HG03039 (cell line): ENCODE data around the gene CLDN20.

ENCODE experiments used
- ATAC-seq: cut with Tn5 transposase; IDR thresholded peaks from one replicate; pipeline ENCODE4 v1.9.1; 2021; ENCODE audit warnings: mild to moderate bottlenecking, moderate library complexity; ENCODE audit not compliant: unreplicated experiment

CLDN20 gene

DNA sequence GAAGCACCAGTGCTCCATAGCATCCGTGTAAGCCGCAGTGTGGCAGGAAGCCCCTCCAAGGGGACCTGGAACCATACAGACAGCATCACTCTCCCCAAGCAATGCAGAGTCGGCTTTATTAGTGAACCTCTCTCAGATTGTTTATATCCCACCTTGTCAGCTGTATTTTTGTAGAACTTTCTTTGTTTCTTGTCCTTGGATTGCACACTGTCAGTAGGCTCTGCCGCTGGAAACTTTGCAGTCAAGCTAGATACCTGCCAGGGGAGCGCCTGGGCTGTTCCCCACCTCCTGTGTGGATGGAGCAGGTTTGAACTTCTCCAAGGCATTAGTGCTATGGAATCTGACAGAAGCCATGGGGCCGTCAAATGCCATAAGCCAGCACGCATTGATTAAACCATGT is 18.6 kb upstream of the CLDN20 start:
- ATAC-seq: no peak

DNA sequence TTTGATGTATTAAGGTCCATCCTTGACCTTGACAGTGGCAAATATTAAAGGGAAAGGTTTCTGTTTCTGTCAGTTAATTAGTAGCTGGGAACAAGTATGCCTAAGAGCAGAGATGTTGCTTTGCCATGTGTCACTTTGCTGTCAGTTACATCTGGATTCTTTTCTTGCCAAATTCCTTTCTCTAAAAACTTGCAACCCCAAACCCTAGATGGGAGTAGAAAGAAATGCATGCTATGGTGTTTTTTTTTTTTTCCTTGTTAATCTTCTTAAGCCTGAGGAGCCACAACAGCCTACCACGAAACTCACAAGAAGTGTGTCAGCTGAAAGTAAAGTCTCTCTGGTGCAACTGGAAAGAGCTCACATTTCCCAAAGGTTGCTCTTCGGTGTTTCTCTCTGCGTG is 18.0 kb upstream of the CLDN20 start:
- ATAC-seq: no peak

DNA sequence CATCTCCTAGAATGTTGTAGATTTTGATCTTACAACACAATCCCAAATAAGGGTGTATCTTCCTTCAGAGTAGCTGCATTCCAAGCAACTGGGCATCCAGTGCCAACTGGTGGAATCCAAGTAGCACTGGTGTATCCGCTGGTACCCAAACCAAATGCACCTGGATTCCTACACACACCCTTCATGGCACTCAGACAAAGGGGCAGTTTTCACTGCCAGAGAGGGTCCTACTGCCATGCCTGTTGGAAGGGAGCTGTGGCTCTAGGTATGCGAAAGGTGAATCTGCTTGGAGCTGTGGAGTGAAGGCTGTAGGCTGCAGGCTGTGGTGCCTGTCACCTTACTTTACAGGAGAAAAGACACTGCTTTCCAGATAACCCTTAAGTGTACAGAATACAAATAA is 17.0 kb upstream of the CLDN20 start:
- ATAC-seq: no peak

DNA sequence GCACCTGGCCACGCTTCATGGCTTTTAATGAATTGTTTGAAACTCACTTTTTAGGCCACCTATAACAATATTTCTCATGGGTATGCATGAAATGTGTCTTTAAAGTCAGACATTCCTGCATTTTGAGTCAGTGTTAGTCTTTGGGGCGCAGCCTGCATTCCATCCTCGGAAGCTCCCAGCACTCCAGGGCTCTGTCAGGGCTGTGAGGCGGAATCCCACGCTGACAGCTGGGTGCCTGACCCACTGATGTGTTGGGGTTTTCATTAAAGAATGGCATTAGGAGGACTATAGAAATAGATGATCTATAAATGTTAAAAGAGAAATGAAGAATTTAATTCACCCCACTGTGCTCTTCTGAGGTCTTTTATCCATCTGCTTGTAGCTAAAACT is 16.2 kb upstream of the CLDN20 start:
- ATAC-seq: no peak

DNA sequence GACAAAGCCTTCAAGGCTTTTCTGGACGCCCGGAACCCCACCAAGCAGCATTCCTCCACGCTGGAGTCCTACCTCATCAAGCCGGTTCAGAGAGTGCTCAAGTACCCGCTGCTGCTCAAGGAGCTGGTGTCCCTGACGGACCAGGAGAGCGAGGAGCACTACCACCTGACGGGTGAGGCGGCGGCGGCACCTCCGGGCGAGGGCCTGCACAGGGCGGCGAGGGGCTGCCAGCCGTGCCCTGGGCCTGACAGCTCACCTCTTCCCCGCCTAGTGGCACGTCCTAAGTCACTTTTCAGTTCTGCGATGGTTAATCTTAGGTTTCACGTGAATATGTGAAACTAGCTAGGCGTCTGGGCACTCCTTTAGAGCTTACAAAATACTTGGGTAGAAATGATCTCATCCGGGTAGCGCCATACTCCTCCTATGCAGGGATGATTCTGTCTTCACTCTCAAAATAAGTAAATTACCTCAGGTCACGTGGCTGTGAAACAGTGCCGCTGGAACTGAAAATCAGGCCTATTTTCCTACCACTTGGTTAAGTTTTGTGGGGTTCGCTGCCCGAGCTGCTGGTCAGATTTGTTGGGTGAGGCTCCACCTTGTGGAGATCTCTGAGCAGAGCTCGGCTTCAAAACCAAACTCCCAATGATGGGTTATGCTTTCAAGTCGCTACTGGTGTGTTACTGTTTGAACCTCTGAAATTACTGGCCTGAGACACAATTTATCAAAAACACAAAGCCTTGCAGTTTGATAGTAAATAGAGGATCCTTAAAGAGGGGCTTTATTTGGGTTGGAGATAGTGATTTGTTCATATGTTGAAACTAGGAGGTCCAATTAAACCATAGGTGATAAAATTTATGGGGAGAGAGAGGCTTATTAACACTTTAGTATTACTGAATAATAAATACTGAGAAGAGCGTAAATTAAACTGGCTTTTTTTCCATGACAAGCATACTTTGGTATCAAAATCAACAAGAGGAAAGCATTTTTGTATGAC is 15.5 kb upstream of the CLDN20 start:
- ATAC-seq: peak; percentile 55

- no peak for ATAC-seq
Observed at GRCh38 chr6:155250701-155251381, 13.0 kb upstream of the CLDN20 start.

DNA sequence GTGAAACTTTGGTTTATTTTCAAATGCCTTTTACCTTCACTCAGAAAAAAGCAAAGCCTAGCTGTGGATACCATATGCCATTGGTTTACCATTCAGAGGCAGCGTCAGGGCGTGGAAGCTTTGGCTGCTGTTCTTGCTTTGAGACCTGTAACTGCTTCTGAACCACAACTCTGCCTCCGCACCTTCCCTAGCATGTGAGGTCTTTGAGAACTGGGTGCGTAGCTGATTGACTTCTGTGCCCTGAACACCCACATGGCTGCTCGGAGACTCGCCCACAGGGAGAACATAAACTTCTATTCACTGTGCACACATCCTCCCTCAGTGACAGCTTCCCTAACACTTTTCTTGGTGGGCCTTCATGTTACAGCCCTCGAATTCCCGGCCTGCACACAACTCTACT is 11.2 kb upstream of the CLDN20 start:
- no peak for ATAC-seq

- no peak for ATAC-seq
Observed at GRCh38 chr6:155253337-155253736, 10.5 kb upstream of the CLDN20 start.

- no peak for ATAC-seq
Observed at GRCh38 chr6:155254139-155254538, 9.7 kb upstream of the CLDN20 start.

GRCh38 chr6:155256122-155256795 is 7.6 kb upstream of the CLDN20 start:
- no peak for ATAC-seq

GRCh38 chr6:155257796-155258195 is 6.0 kb upstream of the CLDN20 start:
- no peak for ATAC-seq

GRCh38 chr6:155259204-155259603 is 4.6 kb upstream of the CLDN20 start:
- ATAC-seq: no peak

DNA sequence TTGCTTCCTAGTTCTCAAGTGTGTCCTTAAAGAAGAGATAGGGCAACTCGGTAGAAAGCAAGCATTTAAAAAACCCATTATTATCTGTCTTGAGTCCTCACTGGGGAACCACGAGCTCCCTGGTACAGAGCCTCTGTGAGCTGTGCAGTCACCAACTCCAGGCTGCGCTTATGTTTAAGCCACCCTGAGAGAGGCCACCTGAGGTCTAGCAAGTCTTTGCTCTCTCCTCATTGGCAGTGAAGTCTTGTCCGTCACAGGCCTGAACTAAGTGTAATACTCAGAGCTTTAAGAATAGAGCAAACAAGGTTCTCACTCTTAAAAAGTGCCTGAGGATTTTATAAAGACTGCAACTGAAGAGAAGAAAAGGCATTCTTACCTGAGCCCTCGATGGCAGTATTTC is 3.9 kb upstream of the CLDN20 start:
- no peak for ATAC-seq

- no peak for ATAC-seq
Observed at GRCh38 chr6:155260686-155261085, 3.1 kb upstream of the CLDN20 start.

GRCh38 chr6:155261111-155261900 is 2.5 kb upstream of the CLDN20 start:
- ATAC-seq: no peak

DNA sequence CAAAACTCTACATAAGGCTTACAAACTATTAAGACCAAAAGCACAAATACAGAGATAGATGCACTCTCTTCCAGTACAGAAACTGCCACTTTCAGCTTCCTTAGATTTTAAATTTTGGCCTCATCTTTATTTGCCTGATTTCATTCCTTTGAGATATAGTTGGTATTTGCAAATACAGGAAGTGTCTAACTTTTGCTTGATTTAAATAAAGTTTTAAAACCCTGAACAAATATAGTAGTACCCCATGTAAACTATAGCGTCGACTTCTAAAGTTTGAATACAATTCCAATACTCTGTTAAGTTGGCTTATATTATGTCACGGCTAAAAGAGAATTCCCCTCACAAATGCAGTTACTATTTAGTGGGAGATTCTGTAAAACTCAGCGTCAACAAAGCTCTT is 1.2 kb upstream of the CLDN20 start:
- no peak for ATAC-seq

DNA sequence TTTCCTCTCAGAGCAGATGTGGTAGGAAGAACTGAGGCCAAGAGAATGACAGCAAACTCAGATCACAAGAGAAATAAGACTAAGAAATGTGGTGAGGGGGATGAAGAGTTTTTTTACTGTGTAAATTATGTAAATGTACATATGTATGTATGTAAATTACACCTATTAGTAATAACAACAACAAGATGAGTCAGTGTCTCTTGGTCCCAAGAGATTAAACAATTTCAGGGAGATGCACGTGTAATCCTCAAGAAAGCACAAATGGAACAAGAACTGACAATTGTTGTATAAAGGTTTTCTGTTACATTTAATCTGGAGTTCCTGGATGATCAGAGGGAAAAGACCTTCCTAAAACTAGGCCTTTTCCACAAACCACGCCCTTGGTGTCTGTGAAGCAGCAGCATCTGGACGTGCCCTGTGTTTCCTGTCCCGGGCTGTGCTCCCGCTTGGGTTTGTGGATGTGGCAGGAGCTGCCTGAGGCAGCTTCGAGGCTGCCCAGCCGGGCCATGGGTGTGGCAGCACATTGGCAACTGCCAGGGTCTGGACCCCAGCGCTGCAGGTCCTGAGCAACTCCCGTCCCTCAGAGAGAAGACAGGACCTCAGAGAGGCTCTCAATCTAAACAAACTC is 994 bp downstream of the CLDN20 start:
- ATAC-seq: no peak

DNA sequence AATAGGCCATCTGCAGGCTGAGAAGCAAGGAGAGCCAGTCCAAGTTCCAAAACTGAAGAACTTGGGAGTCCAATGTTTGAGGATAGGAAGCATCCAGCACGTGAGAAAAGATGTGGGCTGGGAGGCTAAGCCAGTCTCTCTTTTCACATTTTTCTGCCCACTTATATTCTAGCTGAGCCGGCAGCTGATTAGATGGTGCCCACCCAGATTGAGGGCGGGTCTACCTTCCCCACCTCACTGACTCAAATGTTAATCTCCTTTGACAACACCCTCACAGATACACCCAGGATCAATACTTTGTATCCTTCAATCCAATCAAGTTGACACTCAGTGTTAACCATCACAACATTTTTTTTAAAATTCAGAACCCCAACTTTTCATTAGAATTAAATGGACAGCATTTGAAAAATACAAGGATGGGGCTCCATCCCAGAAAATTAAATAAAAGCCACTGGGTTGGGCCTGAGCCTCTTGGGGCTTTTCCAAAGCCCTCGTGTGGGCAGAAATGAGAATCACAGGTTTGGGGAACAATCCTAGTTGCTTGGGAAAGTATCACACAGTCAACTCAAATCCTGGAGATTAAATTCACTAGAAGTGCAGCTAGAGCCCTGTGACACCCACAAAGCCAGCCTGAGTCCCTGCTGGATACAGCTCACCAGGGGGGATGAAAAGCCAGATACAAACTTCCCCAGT is 2.2 kb downstream of the CLDN20 start:
- no peak for ATAC-seq

- ATAC-seq: no peak
Observed at GRCh38 chr6:155267411-155267810, 3.6 kb downstream of the CLDN20 start.
